ENCODE data around the gene WDR70.

DNA sequence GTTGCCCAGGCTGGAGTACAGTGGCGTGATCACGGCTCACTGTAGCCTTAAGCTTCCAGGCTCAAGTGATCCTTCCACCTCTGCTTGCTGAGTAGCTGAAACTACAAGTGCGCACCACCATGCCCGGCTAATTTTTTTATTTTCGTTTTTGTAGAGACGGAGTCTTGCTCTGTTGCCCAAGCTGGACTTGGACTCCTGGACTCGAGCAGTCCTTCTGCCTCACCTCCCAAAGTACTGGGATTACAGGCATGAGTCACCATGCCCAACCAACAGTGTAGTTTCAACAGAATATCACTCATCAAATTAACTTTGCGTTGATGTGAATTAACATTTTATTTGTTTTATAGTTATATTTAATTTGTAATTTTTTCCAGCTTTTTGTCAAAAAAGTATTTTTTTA, 45.3 kb downstream of the WDR70 start:
- TF ChIP-seq, protein P1, sequence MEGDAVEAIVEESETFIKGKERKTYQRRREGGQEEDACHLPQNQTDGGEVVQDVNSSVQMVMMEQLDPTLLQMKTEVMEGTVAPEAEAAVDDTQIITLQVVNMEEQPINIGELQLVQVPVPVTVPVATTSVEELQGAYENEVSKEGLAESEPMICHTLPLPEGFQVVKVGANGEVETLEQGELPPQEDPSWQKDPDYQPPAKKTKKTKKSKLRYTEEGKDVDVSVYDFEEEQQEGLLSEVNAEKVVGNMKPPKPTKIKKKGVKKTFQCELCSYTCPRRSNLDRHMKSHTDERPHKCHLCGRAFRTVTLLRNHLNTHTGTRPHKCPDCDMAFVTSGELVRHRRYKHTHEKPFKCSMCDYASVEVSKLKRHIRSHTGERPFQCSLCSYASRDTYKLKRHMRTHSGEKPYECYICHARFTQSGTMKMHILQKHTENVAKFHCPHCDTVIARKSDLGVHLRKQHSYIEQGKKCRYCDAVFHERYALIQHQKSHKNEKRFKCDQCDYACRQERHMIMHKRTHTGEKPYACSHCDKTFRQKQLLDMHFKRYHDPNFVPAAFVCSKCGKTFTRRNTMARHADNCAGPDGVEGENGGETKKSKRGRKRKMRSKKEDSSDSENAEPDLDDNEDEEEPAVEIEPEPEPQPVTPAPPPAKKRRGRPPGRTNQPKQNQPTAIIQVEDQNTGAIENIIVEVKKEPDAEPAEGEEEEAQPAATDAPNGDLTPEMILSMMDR (IDR thresholded peaks at IDR 0.05) = no peak
- no peak for TF ChIP-seq POLR2A (IDR thresholded peaks at IDR 0.05)

Data from prostate gland (tissue), 2 donors.